Dedifferentiated amniotic fluid mesenchymal stem cell (primary cell): ENCODE results near the gene AOPEP.
"Not testable (repeated sequence)": the region's sequence is repeated elsewhere in the genome, so short reads cannot be mapped to it uniquely, and the experiment has no call there.

ENCODE experiments used
- DNase-seq: peaks from one replicate; pipeline ENCODE4 v3.0.0-alpha.2; 2016; ENCODE audit errors: extremely low spot score

The AOPEP gene

DNA sequence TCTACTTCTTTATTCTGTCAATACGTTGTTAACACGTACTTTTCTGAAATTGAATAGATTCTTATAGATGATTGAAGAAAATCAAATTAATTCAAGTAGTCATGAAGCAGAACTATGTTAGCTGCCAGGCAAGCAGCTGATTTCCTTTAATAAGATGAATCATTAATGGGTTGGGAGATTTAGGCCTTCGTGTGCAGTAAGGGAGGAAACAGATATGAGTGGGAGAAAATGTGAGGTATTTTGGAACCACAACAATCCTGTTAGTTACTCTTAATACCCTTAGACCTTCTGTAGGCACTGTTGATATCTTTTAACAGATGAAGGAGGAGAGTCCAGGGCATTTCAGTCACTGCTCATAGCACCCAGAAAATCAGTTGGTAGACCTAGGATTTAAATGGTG, 121.0 kb downstream of the AOPEP start:
- DNase-seq, result no peak

DNA sequence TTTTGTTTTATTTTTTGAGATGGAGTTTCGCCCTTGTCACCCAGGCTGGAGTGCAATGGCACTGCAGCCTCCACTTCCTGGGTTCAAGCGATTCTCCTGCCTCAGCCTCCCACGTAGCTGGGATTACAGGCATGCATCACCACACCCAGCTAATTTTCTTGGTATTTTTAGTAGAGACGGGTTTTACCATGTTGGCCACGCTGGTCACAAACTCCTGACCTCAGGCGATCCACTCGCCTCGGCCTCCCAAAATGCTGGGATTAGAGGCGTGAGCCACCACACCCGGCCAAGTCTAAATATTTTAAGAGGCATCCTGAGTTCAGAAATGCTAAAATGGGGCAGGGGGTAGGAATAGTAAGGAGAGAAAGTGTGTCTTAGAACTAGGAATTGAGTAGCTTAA, 122.3 kb downstream of the AOPEP start:
- DNase-seq, result not testable (repeated sequence)

DNA sequence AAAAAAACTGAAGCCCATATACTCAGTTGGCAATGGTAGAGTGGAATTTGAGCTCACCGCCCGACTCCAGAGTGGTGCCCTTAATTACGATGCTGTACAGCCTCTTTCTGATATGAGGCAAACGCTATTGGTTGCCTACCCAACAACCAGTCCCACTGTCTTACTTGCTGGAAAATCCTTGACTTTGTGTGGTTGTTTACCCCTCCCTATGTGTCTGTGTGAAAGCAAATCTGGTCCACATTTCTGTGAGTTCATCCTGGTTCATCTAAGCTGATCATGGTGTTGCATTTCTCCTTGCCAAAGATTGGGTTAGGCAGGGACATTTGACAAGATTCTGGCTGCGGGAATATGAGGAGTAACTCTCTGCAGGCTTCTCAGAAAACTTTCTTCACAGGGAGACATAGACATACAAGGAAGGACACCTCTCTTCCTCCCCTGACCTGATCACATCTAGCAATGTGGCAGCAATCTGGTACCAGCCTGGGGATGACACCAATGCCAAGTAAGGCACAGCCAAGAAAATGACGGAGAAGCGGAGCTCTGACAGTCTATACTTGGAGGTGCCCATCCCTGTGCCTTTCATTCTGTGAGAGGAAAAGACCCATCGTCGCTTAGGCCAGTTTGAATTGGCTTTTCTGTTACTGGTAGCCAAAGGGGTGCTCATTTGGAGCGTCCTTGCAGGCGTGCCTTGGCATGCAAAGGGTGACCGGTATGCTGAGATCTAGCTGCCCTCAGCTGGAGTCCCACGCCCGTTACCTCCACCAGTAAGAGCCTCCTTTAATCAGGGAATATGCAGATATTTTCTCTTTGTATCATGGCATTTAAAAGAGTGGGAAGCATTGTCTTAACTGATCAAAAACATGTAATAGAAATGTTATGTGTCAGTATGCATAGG, 124.3 kb downstream of the AOPEP start:
- DNase-seq, result no peak

DNA sequence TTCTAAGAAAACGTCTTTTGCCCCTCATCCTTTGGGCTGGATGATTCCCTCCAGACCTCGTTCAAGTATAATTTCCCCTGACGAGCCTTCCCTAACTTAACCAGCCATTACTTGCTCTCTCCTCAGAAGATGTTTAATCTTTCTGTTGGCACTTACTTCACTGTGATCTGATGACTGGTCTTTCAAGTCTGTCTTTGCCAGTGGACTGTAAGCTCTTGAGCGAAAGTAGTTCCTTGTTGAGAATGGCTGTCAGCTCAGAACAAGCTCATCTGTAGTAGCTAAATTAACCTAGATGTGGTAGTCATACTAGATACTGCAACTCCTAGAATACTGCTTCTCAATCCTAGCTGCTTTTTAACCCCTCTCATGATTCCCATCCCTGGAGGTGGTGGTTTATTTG, 125.0 kb downstream of the AOPEP start:
- DNase-seq, result no peak

DNA sequence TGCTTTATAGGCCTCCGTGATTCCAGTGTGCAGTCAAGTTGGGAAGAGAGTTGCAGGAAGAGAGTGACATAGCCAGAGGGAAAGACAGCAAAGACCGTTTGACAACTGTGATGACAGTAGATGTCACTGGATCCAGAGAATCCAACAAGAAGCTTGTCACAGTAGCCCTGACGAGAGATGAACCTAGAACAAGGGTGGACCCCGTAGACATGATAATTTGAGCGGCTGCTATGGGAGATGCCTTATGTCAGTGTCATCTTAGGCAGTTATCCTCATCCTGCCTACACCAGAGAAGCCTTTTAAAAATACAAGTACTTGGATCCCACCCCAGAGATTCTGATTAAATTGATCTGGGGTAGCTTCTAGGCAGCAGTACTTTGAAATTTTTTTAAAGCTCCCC, 125.4 kb downstream of the AOPEP start:
- no peak for DNase-seq

DNA sequence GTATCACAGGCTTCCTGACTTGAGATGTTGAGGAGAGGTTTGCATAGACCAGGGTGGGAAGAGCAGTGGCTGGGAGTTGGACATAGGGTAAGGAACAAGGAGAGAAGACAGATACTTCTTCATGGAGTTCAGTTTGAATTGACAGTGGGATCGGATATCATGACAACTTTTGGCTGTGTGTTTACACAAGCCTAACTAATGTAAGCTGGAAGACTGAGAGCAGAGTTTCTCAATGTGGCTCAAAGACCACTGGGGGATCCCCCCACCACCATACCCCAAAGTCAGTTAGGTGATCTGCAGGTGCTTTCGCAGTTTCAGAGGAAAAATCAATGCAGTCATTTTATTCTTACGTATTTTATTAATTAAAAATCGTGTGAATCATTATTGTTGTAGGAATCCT, 125.9 kb downstream of the AOPEP start:
- DNase-seq, result no peak

DNA sequence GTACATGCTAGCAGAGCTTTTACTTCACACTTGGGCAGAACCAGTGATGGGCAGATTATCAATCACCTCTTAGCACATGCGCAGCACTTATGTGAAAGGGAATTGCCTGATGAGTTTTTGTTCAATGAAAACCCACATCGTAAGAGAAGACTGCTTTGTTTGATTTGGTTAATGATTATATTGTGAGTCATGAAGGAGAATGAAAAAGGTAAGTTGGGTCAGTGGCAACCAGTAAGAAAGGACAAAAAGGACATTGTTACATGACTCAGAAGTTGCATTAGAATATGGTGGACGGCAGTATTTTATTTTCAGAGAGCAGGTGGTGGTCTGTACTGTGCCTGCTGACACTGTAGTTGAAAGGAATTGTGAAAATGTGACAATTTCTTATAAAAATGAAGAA, 127.4 kb downstream of the AOPEP start:
- DNase-seq, result no peak

DNA sequence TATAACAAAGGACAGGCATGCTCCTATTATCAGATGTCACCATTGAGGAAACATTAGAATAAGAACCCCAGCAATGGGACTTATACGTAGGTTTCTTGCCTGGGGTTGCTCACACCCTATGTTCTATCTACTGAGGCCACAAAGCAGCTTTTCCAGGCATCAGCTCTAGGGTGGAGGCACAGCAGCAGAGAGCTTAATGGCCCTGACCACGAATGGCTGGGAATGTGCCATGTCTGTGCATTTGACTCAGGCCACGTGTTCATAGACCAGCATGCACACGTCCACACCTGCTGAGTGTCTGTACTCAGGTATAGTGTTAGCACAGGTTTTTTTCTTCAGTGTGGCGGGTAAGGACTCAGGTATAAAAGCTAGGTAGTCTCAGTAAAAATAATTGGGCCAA, 129.4 kb downstream of the AOPEP start:
- no peak for DNase-seq

DNA sequence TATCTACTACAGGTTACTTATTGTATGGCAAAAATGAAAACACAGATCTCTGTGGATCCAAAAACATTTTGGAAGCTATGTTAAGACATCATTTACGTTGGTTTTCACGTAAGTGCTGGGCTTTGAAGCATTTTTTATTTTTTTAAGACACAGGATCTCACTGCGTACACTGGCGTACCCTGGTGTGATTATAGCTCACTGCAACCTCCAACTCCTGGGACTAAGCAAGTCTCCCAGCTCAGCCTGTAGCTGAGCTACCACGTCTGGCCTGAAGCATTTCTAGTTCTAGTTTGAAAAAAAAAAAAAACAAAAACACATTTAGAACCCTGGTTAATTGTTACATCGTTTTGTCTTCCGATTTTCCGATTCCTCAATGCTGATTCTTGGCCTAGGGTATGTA, 131.3 kb downstream of the AOPEP start:
- no peak for DNase-seq

DNA sequence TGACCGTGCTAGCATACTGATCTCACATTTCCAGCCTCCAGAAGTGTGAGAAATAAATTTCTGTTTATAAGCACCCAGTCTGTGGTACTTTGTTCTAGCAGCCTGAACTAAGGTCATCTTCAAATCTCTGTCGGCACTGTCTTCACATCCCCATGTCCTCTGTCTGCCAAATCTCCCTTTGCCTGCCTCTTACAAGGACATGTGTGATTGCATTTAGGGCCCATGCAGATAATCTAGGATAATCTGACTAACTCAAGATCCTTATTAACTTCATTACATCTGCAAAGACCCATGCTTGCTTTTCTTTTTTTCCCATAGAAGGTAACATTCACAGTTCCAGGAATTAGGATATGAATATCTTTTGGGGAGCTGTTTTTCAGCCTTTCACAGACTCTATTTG, 132.7 kb downstream of the AOPEP start:
- DNase-seq, result no peak

DNA sequence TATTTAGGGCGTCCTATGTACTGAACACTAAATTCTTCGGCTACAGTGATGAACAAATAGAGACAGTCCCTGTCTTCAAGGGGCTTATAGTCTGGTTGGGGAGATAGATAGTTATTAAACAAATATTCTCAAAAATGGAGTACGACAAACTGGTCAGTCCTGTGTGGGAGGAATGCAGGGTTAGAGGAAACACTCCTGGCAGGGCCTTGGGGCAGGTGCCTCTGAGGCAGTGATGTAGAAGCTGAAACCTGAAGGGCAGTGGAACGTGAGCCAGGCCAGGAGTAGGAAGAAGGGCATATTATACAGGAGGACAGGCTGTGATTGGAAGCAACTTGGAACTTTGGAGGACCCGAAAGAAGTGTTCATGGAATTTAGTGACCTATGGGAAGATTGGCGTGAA, 133.4 kb downstream of the AOPEP start:
- DNase-seq, result no peak

DNA sequence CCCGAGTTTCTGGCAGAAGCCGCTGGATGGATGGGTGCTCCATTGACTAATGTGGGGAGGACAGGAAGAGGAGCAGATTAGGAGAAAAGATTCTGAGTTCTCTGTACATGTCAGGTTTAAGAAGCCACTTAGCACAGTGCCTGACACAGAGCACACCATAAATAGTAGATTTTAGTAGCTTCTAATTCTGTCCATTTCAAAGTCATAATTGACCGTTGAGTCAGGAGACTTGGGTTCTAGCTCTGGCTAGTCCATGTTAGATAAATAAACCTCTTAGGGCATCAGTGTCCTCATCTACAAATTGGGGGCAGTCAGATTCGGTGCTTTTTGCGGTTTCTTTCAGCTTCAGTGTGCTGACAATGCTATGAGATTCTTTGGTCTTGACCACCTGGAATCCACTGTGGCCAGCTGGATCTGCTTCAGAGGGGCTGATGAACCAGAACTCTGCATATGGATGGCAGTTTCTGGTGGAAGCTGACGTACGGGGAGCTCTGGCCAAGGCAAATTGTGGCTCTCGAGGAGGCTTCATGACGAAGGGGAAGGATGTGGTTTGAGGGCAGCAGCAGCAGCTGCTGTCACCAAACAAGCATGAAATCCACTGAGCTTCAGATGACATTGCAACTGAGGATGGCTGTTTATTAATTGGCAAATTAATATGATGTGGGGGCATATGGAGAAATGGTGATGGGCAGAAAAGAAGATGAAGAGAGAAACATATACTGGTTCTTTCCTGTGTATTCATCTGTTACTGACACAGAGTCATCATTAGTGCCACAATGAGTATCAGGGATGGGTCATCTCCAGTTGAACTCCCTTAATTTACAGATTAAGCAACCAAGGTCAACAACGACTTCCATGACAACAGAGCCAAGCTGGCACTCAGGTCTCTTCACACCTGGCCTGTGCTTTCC, 134.4 kb downstream of the AOPEP start:
- DNase-seq, result no peak

DNA sequence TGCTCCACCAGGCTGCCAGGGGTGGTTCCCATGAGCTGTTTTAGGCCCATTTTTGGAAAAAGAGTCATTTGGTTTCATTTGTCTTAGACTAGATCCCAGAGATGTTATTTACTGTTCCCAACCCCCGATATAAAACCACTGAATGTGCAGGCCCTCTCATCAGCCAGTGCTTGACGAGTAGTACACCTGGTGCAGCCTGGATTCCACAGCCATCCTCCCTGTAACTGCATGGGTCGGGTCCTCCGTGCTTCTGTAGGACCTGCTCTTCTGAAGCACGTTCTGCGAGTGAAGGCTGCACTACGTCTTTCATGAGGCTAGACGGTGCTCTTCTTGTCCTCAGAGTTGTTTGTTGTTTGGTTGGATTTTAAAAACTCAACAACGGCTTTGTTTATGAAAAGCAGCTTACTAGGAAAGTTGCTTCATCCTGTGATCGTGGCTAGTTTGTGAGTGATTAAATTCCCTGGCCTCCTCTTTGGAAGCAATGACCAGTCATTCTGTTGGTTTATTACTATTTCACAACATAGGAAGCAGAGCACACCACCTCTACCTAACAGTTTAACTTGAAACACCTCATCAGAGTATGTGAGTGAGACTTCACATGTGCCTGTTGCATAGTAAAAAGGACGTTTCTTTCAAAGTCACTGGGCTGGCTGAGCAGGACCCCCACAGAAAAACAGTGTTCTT, 135.2 kb downstream of the AOPEP start:
- no peak for DNase-seq

DNA sequence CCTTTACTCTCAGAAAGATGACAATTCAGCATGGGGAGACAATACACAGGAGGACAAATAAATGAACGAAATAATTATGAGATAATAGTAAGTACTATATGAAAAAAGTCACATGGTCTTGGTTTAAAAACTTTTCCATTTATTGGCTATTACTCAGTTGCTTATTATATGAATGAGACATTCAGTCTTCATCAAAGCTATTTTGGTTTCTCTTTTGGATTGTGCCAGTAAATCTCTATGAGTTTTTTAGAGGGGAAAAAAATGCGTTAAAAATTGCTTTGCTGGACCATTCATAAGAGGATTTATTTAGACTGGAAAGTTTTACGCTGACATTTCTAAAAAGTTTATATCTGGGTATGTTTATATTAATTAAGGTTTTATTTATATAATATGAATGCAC, 137.7 kb downstream of the AOPEP start:
- no peak for DNase-seq

DNA sequence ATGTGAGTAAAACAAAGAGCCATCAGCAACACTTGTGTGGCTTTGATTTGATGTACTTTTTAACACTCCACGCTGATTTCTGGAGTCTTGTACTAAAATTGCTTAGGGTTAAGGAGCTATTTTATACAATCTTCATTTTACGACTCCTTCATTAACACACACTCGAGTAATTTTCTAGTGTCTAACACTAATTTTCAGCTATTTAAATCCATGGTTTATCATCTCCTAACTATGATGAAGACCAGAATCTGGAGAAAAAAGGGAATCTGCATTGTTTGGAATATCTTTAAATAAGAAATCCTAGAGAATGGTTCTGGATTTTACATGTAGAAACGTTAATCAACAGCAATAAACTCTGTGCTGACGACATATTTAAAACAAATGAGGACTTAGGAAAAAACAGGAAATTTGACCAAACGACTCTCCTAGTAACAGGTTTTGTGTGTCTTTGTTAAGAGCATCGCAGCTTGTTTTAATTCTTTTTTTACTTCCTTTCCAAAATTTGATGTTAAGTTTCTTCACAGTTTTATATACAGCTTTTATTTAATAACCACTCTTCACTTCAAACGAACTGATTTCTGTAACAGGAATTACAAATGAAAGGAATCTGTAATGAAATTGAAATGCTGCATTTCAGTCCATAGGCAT, 138.5 kb downstream of the AOPEP start:
- DNase-seq, result no peak

DNA sequence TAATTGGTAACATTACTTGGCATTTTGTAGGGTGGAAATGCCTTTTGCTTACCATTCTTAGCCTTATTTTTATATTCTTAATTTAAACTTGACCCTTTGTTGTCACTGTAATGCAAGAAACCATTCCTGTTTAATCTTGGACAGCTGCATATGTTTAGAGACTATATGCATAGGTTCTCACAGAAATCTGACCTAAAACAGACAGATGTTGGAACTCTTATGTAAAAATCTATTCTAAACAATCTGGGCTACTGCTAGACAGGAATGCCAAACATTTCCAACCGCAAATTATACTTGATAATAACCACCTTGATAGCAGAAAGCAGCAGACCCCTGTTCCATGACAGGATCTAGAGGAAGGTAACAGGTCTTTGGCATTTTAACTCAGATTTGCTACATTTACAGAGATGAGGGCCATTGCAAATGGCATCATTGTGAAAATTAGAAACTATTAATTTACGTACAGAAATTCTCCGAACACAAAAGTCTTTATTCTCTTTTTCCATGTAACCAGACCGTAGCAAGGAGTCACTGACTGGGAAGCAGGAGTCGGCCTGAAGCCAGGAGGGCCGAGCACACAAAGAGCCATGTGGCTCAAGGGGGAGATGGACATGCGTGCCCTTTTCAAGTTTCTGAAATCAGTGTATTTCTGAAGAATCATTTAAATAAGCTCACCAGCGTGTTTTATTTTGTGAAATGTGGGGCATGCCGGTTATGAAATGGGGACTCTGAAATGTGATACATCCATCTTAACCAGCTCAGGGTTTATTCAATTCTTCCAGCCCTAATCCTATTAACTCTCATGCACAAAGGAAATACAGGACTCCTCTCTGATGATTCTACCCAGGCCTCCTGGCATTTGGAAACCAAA, 139.3 kb downstream of the AOPEP start:
- DNase-seq, result peak; percentile 74

DNA sequence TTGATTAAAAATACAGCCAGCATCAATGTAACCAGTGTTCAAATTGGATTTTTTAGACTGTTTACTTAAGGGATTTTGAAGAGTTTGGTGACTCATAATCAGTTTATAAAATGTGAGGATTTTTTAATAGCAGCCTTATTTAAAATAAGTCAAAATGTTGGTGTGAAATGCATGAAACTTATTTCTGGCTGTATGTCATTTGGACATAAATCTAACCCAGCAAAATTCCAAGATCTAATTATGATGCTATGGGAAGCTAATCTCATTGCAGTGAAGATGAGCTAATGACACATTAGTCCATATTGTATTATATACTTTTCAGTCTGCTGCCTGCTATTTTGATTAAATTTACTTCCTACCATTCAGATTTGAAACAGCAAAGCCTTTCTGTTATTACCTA, 140.3 kb downstream of the AOPEP start:
- no peak for DNase-seq

DNA sequence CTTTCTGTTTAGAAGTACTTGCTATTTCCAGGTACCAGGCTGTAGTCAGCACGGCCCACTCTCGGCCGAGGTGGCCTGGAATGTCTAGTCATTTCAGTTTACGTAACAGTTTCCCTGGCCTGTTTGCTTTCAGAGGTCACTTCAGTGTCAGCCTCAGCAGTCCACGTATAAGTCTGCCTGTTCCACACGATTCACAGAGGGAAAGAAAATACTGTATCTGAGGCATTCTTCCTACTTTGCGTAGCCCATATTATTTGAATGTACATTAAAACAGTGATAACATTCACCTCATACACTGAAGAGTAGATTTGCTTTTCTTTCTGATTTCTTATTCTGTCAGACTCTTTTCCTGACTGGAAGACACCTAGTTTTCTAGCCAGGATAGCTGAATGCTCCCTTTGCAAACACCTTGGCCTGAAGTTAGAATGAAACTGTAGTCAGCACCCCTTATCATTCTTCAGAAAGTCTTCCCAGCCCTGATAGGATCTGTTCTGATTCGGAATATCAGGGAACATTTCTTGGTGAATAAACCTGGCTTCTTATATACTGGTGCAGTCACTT, 140.9 kb downstream of the AOPEP start:
- DNase-seq, result peak; percentile 56

DNA sequence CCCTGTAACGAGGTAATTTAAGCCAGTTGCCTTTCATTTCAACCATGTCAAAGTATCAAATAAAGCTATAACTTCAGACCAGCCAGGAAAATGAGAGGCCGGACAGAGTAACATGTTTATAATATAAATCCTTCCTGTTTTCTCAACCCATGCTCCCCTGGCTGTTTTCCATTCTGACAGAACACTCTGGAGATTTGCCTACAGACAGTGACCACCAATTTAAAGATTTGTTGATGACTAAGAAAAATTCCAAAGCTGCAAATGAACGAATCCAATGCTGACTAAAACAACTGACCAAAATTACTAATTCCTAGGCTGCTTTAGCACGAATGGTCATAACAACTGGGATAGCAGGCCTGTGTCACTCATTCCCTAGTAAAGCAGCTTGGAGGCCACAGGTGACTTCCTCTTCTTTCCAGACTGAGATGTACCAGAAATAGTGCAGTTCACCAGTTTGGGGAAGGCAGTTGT, 141.4 kb downstream of the AOPEP start:
- peak; percentile 96 for DNase-seq

DNA sequence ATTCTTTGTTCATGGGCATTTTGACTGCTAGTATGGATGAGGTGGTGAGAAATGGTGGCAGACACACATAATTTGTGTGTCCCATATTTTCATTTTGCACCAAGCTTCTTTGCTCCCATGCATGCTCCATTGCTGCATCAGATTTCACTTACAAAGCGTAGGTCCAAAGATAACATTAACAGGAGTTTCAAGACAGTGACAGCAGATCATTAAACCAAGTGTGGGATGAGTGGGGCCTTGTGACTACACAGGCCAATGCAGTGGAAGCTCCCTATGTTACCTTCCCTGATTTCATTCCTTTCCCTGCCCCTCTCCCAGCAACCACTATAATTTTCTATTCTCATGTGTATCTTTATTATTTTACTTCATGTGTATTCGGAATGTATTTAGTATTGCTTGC, 142.0 kb downstream of the AOPEP start:
- no peak for DNase-seq
